WTC11 (cell line): Measurements from ENCODE around the gene COG4.

Experiments used
- CREB1 ChIP-seq: sonication (generic); formaldehyde crosslinking; IDR thresholded peaks from 2 replicates; pipeline ENCODE4 v1.8.0; 2023; ENCODE audit warnings: mild to moderate bottlenecking, missing genetic modification reagents
- CTCF ChIP-seq: fragments of 200-600 bp; IDR thresholded peaks from 2 replicates; pipeline ENCODE4 v1.8.0; 2022; ENCODE audit warnings: antibody characterized with exemption
- ESRRA ChIP-seq: sonication (generic); formaldehyde crosslinking; IDR thresholded peaks from 2 replicates; pipeline ENCODE4 v1.8.1; 2022; ENCODE audit warnings: mild to moderate bottlenecking, missing genetic modification reagents, borderline replicate concordance
- ETV6 ChIP-seq: sonication (generic); formaldehyde crosslinking; IDR thresholded peaks from 2 replicates; pipeline ENCODE4 v1.8.1; 2022; ENCODE audit warnings: mild to moderate bottlenecking, missing genetic modification reagents
- FOXP1 ChIP-seq: sonication (generic); formaldehyde crosslinking; IDR thresholded peaks from 2 replicates; pipeline ENCODE4 v1.8.0; 2022; ENCODE audit warnings: missing genetic modification reagents, mild to moderate bottlenecking, moderate library complexity, borderline replicate concordance
- NR2C2 ChIP-seq: sonication (generic); formaldehyde crosslinking; IDR thresholded peaks from 2 replicates; pipeline ENCODE4 v1.8.0; 2022; ENCODE audit warnings: mild to moderate bottlenecking, missing genetic modification reagents
- OVOL2 ChIP-seq: fragments of 250-450 bp; sonication (Bioruptor Pico); IDR thresholded peaks from 2 replicates; pipeline ENCODE4 v1.9.0; 2021; ENCODE audit warnings: mild to moderate bottlenecking, borderline replicate concordance
- SMAD3 ChIP-seq: sonication (generic); formaldehyde crosslinking; IDR thresholded peaks from 2 replicates; pipeline ENCODE4 v1.8.0; 2022; ENCODE audit warnings: missing genetic modification reagents, mild to moderate bottlenecking, borderline replicate concordance
- USF2 ChIP-seq: sonication (generic); formaldehyde crosslinking; IDR thresholded peaks from 2 replicates; pipeline ENCODE4 v1.8.1; 2023; ENCODE audit warnings: mild to moderate bottlenecking, missing genetic modification reagents, moderate library complexity
- ZNF416 ChIP-seq: fragments of 250-450 bp; sonication (Bioruptor Pico); IDR thresholded peaks from 2 replicates; pipeline ENCODE4 v1.9.0; 2021; ENCODE audit warnings: mild to moderate bottlenecking, inconsistent platforms
- ZNF512 ChIP-seq: sonication (generic); formaldehyde crosslinking; IDR thresholded peaks from 2 replicates; pipeline ENCODE4 v1.8.1; 2022; ENCODE audit warnings: missing genetic modification reagents, borderline replicate concordance
- TF ChIP-seq, protein P1 (sequence below): sonication (generic); formaldehyde crosslinking; conservative IDR thresholded peaks from 2 replicates; pipeline ENCODE4 v1.8.1; 2022; ENCODE audit warnings: mild to moderate bottlenecking, missing genetic modification reagents
- TF ChIP-seq, protein P2 (sequence below): sonication (generic); formaldehyde crosslinking; IDR thresholded peaks from 2 replicates; pipeline ENCODE4 v1.8.1; 2023; ENCODE audit warnings: mild to moderate bottlenecking, moderate library complexity, missing genetic modification reagents
- TF ChIP-seq, protein P3 (sequence below): sonication (generic); formaldehyde crosslinking; IDR thresholded peaks from 2 replicates; pipeline ENCODE4 v1.8.1; 2023; ENCODE audit warnings: mild to moderate bottlenecking, missing genetic modification reagents, borderline replicate concordance

- TF ChIP-seq ZNF512 (CRISPR knock-in tag) (no peak), CTCF (no peak), OVOL2 (CRISPR knock-in tag) (no peak), ETV6 (CRISPR knock-in tag) (no peak), ZNF416 (CRISPR knock-in tag) (no peak), SMAD3 (CRISPR knock-in tag) (no peak), FOXP1 (no peak), NR2C2 (CRISPR knock-in tag) (no peak), ESRRA (CRISPR knock-in tag) (no peak), USF2 (no peak), CREB1 (CRISPR knock-in tag) (no peak)
- TF ChIP-seq, protein P1, sequence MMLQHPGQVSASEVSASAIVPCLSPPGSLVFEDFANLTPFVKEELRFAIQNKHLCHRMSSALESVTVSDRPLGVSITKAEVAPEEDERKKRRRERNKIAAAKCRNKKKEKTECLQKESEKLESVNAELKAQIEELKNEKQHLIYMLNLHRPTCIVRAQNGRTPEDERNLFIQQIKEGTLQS = no peak
- TF ChIP-seq, protein P2, sequence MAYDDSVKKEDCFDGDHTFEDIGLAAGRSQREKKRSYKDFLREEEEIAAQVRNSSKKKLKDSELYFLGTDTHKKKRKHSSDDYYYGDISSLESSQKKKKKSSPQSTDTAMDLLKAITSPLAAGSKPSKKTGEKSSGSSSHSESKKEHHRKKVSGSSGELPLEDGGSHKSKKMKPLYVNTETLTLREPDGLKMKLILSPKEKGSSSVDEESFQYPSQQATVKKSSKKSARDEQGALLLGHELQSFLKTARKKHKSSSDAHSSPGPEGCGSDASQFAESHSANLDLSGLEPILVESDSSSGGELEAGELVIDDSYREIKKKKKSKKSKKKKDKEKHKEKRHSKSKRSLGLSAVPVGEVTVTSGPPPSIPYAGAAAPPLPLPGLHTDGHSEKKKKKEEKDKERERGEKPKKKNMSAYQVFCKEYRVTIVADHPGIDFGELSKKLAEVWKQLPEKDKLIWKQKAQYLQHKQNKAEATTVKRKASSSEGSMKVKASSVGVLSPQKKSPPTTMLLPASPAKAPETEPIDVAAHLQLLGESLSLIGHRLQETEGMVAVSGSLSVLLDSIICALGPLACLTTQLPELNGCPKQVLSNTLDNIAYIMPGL (CRISPR knock-in tag) = no peak
- TF ChIP-seq, protein P3, sequence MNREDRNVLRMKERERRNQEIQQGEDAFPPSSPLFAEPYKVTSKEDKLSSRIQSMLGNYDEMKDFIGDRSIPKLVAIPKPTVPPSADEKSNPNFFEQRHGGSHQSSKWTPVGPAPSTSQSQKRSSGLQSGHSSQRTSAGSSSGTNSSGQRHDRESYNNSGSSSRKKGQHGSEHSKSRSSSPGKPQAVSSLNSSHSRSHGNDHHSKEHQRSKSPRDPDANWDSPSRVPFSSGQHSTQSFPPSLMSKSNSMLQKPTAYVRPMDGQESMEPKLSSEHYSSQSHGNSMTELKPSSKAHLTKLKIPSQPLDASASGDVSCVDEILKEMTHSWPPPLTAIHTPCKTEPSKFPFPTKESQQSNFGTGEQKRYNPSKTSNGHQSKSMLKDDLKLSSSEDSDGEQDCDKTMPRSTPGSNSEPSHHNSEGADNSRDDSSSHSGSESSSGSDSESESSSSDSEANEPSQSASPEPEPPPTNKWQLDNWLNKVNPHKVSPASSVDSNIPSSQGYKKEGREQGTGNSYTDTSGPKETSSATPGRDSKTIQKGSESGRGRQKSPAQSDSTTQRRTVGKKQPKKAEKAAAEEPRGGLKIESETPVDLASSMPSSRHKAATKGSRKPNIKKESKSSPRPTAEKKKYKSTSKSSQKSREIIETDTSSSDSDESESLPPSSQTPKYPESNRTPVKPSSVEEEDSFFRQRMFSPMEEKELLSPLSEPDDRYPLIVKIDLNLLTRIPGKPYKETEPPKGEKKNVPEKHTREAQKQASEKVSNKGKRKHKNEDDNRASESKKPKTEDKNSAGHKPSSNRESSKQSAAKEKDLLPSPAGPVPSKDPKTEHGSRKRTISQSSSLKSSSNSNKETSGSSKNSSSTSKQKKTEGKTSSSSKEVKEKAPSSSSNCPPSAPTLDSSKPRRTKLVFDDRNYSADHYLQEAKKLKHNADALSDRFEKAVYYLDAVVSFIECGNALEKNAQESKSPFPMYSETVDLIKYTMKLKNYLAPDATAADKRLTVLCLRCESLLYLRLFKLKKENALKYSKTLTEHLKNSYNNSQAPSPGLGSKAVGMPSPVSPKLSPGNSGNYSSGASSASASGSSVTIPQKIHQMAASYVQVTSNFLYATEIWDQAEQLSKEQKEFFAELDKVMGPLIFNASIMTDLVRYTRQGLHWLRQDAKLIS = no peak
These were observed 10.9 kb downstream of the COG4 start for GRCh38 chr16:70512456-70512855.
